Suprapubic skin (tissue), 3 donors: ENCODE data around the gene NCAM2.

Experiments
- CTCF ChIP-seq, 2 donors: fragments of 200-600 bp in 1 of 2; fragments of 450-650 bp in 1 of 2; sonication (generic) in 1 of 2; IDR thresholded peaks; one replicate each; pipeline ENCODE4 v1.5.1; 2016 to 2019; ENCODE audit warnings: antibody characterized with exemption in 2 of 2, mild to moderate bottlenecking in 1 of 2, moderate library complexity in 1 of 2
- POLR2AphosphoS5 ChIP-seq, 3 donors: sonication (generic); formaldehyde crosslinking; IDR thresholded peaks; one replicate each; pipeline ENCODE4 v1.6.1; 2017; ENCODE audit warnings: antibody characterized with exemption in 3 of 3

GRCh38 chr21:21148009-21148408, 149.8 kb downstream of the NCAM2 start:
- TF ChIP-seq CTCF (IDR thresholded peaks at IDR 0.05) (no peak), POLR2AphosphoS5 (IDR thresholded peaks at IDR 0.05) (no peak)
